Measurements from ENCODE around the gene TAGAP.

DNA sequence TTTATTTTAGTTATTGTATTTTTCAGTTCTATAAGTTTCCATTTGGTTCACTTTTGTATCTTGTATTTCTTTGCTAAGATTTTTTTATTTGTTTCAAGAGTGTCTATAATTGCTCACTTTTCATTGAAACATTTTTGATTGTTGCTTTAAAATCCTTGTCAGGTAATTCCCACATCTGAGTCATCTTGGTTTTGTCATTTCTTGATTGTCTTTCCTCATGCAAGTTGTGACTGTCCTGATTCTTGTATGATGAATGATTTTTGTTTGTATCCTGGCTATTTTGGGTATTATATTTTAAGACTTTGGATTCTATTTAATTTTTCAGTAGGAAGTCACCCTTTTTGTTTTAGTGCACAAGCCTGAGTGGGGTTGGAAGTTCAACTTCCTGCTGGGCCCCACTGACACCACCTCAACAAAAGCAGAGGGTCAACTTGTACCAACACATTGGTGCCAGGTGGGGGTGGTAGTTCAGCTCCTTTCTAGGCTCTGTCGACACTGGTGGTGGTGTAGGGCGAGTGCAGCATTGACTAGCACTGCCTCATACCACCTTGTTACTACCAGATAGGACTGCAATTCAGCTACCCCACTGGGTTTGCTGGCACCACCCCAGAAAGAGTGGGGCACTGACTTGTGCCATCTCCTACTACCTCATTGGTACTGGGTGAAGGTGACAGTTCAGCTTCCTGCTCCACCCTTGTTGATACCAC, 53.6 kb downstream of the TAGAP start:
- TF ChIP-seq CTCF (IDR thresholded peaks at IDR 0.05) (no peak), POLR2A (IDR thresholded peaks at IDR 0.05) (no peak)

Measured in adrenal gland (tissue), 5 donors.